NCI-H2029 treated with DMSO at 0.1 percent for 48 hours (cell line): ENCODE data around the gene NIF3L1.

Experiments used
- DNase-seq: peaks from one replicate; lab custom pipeline; 2025; lab: John Stamatoyannopoulos, UW

The NIF3L1 gene

GRCh38 chr2:200888704-200889625 lies at the start of gene NIF3L1, which contains the start of gene PPIL3:
Gene NIF3L1 (plus strand): TSS chr2:200889371. CDS start chr2:200891944, 2,573 bp downstream.
Gene PPIL3 (minus strand): TSS chr2:200889077. CDS start chr2:200887615, 1,462 bp downstream.
- DNase-seq: peak; percentile 96

DNA sequence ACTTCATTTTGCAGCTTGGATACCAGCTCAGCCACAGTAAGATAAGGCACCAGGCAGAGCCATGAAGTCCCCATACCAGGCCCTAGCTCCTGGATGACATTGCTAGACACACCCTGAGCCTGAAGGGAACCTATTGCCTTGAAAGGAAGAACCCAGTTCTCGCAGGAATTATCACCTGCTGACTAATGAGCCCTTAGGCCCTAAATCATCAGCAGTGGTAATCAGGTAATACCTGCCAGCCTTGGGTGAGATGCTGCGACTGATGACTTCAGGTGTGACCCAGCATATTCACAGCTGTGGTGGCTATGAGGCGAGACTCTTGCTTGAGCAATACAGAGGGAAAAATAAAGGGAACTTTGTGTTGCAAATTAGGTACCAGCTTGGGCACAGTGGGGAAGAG lies 49.7 kb upstream of the NIF3L1 start:
- DNase-seq: no peak

DNA sequence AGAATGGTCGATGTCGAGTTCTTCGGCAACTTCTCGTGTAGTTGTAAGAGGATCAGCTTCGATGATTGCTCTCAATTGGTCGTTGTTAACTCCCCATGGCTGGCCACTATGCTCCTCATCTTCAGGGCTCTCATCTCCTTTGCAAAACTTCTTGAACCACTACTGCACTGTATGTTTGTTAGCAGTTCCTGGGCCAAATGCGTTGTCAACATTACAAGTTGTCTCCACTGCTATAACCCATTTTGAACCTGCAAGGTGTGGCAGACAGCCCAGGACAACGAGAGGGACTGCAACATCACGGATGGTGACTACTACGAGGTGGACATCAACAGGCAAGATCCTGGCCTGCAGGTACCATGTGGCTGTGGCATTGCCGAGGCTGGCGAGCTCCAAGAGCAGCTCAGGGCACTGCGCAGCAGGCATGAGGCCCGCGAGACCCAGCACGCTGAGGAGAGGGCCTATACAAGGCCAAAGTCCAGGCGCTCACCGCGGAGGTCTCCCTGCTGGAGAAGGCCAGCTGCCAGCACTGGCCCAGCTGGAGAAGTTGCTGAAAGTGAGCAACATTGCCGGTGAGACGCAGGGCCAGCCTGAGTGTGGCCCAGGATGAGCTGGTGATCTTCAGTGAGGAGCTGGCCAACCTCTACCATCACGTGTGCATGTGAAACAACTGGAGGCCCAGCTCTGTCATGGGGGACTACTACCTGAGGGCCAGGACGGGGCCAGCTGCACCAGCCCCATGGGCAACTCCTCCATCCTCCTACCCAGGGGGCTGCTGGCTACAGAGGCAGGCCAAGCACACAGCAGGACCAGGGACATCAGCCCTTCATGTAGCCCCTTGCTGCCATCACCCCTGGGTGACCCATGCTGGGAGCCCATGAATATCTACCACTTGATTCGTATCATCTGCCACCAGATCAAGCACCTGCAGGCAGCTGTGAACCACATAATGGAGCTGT lies 44.9 kb upstream of the NIF3L1 start:
- DNase-seq: no peak

GRCh38 chr2:200845194-200845593 lies 44.0 kb upstream of the NIF3L1 start:
- DNase-seq: no peak

DNA sequence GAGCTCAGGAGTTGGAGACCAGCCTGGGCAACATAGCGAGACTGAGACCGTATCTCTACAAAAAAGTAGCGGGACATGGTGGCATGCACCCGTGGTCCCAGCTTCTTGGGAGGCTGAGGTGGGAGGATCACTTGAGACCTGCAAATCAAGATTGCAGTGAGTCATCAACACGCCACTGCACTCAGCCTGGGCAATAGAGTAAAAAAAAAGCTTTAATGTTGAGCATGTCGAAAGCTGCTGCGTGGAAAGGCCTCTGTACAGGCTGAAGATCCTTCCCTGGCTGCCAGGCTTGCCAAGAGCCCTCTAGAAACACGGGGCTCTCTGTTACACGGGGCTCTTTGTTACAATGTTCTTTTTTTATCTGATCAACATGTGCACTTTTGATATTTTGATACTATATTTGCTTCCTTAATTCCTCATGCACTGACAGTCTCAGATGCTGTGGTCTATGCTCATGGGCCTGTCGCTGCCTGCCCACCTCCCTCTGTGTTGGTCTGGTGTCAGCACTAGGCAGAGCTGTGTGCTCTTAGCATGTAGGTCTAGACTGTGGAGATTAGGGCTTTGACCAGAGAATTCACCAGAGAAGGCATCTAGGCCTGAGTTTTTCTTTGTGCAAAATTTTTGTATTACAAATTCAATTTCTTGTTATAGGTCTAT lies 43.4 kb upstream of the NIF3L1 start:
- DNase-seq: no peak

DNA sequence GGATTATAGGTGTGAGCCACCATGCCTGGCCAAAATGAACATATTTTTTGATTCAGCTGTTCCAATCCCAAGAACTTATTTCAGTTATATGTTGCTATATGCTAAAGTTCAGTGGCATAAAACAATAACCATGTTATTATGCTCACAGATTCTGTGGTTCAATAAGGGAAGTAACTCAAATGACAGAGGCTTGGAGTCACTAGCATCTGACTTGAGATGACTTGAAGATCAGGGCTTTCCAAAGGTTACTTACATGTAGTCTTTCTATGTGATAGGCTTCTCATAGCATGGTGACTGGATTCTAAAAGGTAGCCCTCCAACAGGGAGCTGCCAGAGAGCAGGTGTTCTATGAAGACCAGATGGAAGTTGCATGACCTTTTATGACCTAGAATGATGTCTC lies 41.9 kb upstream of the NIF3L1 start:
- DNase-seq: no peak

- no peak for DNase-seq
Measured at GRCh38 chr2:200847939-200848338, 41.2 kb upstream of the NIF3L1 start.

DNA sequence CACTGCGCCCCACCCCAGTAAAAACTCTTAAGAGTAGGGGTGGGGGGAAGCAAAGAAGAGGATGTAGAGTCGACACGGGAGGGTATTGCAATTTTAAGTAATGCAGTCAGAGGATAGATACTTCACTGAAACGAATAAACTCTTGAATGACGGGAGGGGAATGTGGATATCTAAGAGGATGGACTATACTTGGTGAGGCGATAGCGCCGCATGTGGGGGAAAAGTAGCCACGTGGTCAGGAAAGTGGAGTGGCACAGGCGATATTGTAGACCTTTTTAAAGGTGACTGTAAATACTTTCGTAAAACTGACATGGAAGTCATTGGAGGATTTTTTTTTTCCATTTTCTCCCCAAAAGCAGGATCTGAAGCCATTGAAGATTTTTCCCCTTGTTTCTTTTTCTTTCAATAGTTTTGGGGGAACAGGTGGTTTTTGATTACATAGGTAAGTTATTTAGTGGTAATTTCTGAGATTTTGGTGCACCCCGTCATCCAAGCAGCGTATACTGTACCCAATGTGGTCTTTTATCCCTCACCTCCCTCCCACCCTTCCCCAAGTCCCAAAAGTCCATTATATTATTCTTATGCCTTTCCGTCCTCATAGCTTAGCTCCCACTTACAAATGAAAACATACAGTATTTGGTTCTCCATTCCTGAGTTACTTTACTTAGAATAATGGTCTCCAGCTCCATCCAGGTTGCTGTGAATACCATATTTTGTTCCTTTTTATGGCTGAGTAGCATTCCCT lies 38.5 kb upstream of the NIF3L1 start:
- DNase-seq: no peak

DNA sequence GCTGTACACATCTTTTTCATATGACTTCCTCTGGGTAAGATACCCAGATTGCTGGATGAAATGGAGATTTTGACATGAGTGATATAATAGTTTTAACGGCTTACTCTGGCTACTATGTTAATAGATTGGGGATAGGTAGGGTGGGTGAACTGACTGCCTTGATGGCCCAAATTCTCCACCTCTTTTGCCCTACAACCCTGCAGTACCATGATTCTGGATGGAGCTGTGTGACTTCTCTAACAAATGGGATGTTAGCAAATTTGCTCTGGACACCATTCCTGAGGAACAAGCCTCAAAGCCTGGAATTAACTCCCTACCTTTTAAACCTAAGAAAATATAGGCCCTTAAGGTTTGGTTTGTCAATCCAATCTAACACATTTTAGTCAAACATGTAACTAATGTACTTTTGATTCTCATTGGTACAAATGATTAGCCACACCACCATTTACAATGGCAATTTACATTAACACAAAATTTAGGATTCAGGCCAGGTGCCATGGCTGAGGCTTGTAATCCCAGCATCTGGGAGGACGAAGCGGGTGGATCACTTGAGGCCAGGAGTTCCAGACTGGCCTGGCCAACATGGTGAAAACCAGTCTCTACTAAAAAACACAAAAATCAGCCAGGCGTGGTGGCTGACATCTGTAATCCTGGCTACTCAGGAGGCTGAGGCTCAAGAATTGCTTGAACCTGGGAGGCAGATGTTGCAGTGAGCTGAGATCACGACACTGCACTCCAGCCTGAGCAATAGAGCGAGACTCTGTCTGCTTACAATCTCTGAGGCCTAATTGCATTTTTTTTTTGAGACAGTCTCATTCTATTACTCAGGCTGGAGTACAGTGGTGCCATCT lies 37.5 kb upstream of the NIF3L1 start:
- DNase-seq: no peak

GRCh38 chr2:200852605-200853004 lies 36.6 kb upstream of the NIF3L1 start:
- DNase-seq: no peak

DNA sequence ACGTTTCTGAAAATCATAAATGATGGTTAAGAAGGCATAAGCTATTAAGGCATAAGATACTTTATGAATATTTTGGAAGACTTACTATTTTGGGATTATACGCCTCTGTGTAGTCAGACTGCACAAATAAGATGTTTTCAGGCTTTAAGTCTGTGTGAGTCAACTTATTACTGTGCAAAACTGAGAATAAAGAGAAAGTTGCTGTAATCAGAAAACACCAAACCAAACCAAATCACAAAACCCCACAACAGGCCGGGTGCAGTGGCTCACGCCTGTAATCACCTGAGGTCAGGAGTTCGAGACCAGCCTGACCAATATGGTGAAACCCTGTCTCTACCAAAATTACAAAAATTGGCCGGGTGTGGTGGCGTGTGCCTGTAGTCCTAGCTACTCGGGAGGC lies 32.4 kb upstream of the NIF3L1 start:
- no peak for DNase-seq

- no peak for DNase-seq
Measured at GRCh38 chr2:200860092-200860795, 28.9 kb upstream of the NIF3L1 start.

DNA sequence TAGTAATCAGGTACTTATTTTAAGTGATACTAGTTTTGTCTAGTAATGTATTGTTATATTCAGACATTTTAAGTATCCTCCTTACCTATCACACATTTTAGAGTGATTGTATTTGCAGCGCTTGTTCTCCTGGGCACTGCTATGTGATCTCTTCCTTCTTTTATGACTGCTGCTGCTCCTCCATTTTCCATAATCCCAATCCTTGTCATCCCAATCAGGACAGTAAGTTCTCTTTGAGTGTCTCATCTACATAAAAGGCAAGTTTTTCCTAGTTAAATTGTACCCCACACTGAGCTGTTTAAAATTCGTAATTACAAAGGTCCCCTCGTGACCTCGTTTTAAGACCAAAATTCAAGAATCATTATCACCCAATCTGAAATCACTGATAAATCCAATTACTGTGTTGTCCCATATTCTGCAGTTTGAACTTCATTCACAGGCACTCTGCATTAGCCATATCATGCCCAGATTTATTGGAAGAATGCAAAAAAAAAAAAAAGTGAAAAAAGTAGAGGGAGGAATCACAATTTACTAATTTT lies 27.5 kb upstream of the NIF3L1 start:
- DNase-seq: no peak

DNA sequence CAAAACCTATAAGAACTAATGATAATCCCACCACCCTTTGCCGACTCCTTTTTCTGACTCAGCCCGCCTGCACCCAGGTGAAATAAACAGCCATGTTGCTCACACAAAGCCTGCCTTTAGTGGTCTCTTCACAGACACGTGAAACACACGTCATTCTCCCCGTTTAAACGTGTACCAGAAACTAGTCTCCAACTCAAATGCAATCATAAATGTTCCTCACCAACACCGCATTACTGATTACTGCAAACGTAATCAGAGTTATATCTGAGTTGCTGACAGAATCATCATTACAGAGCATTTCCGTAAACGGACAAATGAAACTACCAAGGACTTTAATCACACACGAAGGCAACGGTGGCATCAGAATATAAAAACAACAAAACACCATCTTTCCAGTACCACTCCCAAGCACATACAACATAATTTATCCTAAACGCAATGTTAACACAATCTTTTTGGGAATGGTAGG lies 26.6 kb upstream of the NIF3L1 start:
- no peak for DNase-seq

DNA sequence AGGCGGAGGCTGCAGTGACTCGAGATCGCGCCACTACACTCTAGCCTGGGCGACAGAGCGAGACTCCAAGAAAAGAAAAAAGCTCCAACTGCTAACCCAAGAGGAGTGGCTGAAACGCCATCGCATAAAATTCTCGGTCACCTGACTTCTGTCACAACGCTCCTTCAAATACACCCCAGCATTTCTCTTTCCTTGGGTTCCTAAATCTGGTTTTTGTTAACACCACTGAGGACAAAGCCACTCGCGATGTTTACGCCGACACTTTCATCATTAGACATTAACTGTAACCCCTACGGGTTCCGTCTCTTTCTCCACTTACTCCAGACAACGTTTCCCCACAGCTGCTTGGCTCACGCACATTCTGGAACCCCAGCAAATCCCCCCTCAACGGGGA lies 25.4 kb upstream of the NIF3L1 start:
- no peak for DNase-seq

GRCh38 chr2:200864176-200865034 lies 24.8 kb upstream of the NIF3L1 start, which contains the start of gene CLK1:
Gene CLK1 (minus strand): TSS chr2:200864658. CDS start chr2:200861862, 2,796 bp downstream.
- DNase-seq: peak; percentile 82

DNA sequence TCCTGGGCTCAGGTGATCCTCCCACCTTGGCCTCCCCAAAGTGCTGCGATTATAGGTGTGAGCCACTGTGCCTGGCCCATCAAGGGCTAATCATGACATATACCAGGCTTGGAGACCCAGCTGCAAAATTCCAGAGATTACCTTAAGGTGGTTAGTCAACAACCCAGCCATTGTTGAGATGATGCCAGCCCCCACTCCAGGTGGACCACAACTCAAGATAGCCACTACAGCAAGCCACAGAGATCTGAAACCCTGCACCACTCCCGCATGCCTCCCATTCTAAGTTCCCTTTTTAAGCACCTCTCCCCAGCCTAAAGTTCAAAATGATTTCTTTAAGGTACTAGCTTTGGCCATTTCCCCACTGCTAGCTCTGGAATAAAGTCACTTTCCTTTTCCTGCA lies 20.2 kb upstream of the NIF3L1 start:
- DNase-seq: no peak

- no peak for DNase-seq
Measured at GRCh38 chr2:200871151-200871550, 18.0 kb upstream of the NIF3L1 start.
